ENCODE results near the gene PDYN.

DNA sequence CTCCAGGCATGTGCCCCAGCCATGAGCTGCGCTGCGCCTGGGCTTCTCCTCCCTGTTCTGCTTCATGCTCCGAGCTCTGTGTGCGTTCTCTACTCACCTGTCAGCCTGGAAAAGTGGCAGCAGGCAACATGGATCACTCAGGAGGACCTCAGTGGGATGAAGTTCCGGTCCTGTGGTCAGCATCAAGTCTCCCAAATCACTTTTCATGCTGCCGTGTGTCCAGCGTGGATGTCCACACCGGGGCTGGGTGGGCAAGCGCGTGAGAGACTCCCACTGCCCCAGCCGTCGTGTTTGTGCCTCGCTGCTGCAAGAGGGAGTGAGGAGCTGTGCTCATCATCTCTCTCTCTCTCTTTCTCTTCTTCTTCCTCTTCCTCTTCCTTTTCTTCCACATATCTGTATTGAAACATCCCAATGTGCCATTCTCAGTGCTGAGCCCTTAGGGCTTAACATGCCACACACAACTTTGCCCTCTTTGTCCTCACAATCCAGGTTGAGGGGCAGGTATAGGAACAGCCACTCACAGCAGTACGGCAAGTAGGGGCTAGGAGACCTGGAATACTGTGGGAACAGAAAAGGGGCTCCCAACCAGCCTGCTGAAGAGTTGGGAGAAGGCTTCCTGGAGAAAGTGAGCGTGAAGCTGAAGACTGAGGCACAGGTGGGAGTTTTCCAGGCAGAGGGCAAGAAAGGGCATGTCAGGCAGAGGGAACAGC, 3.8 kb upstream of the PDYN start:
- TF ChIP-seq, protein P1, sequence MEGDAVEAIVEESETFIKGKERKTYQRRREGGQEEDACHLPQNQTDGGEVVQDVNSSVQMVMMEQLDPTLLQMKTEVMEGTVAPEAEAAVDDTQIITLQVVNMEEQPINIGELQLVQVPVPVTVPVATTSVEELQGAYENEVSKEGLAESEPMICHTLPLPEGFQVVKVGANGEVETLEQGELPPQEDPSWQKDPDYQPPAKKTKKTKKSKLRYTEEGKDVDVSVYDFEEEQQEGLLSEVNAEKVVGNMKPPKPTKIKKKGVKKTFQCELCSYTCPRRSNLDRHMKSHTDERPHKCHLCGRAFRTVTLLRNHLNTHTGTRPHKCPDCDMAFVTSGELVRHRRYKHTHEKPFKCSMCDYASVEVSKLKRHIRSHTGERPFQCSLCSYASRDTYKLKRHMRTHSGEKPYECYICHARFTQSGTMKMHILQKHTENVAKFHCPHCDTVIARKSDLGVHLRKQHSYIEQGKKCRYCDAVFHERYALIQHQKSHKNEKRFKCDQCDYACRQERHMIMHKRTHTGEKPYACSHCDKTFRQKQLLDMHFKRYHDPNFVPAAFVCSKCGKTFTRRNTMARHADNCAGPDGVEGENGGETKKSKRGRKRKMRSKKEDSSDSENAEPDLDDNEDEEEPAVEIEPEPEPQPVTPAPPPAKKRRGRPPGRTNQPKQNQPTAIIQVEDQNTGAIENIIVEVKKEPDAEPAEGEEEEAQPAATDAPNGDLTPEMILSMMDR (IDR thresholded peaks at IDR 0.05) = no peak
- TF ChIP-seq POLR2A (IDR thresholded peaks at IDR 0.05) = no peak
